ENCODE results near the gene CNTNAP5.

- TF ChIP-seq EZH2 (IDR thresholded peaks at IDR 0.05; ENCODE audit: borderline replicate concordance, low read length) (no peak), CTCF (conservative IDR thresholded peaks at IDR 0.05 in 1 of 2, IDR thresholded peaks at IDR 0.05 in 1 of 2; ENCODE audit: extremely low read depth in 1 of 2, insufficient read depth in 1 of 2, low read depth in 1 of 2, low read length in 2 of 2) (no peak)
Observed at GRCh38 chr2:124662946-124663644, 638.0 kb downstream of the CNTNAP5 start.

All from mammary epithelial cell (primary cell).